Epithelial cell of esophagus (primary cell): ENCODE data around the gene PRPF39.
A peak's percentile ranks its signal among the peaks of the same experiment; 100 is the strongest.
"Not testable (repeated sequence)": the region's sequence is repeated elsewhere in the genome, so short reads cannot be mapped to it uniquely, and the experiment has no call there.

Experiments used
- DNase-seq: peaks from one replicate; pipeline ENCODE4 v3.0.0; 2010; ENCODE audit warnings: low read depth
- H3K4me3 ChIP-seq: 2 replicates; pipeline ENCODE4 v1.5.1; 2011; ENCODE audit warnings: mild to moderate bottlenecking, low read length, control low read depth
- TF ChIP-seq, protein P1 (sequence below): IDR thresholded peaks from 2 replicates; pipeline ENCODE4 v1.5.1; 2011; ENCODE audit warnings: low read depth, mild to moderate bottlenecking, low read length, control low read depth, inconsistent platforms; ENCODE audit not compliant: insufficient read depth; ENCODE audit errors: missing control alignments

Gene PRPF39

DNA sequence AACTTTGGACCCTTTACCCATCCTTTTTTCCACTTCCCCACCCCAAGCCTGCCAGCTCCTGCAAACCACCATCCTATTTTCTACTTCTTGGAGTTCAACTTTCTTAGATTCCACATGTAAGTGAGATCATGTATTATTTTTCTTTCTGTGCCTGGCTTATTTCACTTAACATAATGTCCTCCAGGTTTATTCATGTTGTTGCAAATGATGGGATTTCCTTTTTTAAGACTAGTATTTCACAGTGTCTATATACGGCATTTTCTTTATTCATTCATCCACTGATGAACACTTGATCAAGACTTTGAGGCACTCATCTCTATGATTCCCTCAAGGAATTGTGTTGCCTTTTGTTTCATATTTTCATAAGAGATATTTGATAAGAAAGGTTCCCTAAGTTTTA is 5.6 kb upstream of the PRPF39 start:
- TF ChIP-seq, protein P1, sequence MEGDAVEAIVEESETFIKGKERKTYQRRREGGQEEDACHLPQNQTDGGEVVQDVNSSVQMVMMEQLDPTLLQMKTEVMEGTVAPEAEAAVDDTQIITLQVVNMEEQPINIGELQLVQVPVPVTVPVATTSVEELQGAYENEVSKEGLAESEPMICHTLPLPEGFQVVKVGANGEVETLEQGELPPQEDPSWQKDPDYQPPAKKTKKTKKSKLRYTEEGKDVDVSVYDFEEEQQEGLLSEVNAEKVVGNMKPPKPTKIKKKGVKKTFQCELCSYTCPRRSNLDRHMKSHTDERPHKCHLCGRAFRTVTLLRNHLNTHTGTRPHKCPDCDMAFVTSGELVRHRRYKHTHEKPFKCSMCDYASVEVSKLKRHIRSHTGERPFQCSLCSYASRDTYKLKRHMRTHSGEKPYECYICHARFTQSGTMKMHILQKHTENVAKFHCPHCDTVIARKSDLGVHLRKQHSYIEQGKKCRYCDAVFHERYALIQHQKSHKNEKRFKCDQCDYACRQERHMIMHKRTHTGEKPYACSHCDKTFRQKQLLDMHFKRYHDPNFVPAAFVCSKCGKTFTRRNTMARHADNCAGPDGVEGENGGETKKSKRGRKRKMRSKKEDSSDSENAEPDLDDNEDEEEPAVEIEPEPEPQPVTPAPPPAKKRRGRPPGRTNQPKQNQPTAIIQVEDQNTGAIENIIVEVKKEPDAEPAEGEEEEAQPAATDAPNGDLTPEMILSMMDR, result no peak
- H3K4me3 ChIP-seq, result no peak overlapping the region
- DNase-seq, result no peak

DNA sequence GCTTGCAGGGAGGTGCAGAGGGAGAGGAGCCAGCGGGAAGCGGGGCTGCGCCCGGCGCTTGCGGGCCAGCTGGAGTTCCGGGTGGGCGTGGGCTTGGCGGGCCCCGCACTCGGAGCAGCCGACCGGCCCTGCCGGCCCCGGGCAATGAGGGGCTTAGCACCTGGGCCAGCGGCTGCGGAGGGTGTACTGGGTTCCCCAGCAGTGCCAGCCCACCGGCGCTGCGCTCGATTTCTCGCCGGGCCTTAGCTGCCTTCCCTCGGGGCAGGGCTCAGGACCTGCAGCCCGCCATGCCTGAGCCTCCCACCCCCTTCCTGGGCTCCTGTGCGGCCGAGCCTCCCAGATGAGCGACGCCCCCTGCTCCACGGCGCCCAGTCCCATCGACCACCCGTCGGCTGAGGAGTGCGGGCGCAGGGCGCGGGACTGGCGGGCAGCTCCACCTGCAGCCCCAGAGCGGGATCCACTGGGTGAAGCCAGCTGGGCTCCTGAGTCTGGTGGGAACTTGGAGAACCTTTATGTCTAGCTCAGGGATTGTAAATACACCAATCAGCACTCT is 3.4 kb upstream of the PRPF39 start:
- not testable (repeated sequence) for DNase-seq

DNA sequence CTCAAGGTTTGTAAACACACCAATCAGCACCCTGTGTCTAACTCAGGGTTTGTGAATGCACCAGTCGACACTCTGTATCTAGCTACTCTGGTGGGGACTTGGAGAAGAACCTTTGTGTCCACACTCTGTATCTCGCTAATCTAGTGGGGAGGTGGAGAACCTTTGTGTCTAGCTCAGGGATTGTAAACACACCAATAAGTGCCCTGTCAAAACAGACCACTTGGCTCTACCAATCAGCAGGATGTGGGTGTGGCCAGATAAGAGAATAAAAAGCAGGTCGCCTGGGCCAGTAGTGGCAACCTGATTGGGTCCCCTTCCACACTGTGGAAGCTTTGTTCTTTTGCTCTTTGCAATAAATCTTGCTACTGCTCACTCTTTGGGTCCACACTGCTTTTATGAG is 2.8 kb upstream of the PRPF39 start:
- not testable (repeated sequence) for DNase-seq, H3K4me3 ChIP-seq

More for the DNA sequence above, 3.4 kb upstream of the PRPF39 start:
- H3K4me3 ChIP-seq, result not testable (repeated sequence)

DNA sequence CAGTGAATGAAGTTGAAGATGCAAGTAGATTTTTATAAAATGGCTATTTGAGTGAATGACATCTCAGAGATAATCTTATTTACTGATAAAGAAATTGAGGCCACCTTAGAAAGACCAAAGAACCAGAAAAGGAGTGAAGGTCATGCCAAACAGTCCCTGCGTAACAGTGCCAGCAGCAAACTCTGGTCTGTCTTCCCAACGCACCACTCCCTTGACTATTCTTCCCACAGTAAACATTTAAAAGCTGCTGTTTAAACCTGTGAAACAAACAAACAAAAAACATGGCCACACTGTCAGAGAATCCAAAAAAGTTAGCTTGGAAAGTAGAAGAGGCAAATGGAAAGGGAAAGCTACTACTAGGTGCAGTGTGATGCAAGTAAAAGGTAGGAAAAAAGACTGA is 1.5 kb upstream of the PRPF39 start:
- no peak for DNase-seq
- no peak overlapping the region for H3K4me3 ChIP-seq
- TF ChIP-seq, protein P1, result no peak

DNA sequence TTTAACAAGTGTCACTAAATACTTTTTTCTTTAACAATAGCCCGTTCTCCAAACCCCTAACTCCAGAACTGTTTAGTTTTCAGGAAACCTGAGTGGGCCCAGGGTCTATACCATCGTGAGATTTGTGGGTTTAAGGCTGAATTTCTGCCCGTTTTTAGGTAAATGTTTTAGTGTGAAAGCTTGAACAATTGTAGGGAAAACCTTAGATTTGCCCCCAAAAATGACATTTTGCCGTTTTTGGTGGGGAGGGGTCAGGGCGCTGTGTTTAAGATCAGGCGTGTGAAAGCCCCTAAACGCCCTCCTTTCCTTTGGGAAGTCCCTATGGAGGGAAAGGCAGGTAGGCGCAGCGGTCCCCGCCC is 320 bp upstream of the PRPF39 start:
- TF ChIP-seq, protein P1, result no peak
- peak overlapping the region; percentile 91 for H3K4me3 ChIP-seq
- no peak for DNase-seq

DNA sequence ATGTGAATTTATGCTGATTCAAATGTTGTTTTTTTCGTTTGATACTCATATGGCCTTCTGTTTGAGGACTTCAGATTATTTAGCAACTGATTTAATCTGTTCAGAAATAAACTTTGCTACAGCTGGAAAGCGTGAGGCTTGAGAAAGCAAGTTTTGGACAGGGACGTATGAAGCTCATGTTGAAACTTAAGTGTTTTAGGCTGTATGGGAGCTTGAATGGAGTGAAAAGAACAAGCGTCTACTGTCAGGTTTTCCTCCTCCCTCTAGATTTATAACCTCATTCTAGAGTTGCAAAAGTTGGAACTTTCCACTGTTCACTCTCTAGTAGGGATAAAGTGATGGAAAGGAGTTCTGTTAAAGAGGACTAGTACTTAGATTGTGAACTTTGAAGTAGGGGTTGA is 1.0 kb downstream of the PRPF39 start:
- H3K4me3 ChIP-seq, result peak overlapping the region; percentile 91
- peak; percentile 15 for DNase-seq
- TF ChIP-seq, protein P1, result no peak

DNA sequence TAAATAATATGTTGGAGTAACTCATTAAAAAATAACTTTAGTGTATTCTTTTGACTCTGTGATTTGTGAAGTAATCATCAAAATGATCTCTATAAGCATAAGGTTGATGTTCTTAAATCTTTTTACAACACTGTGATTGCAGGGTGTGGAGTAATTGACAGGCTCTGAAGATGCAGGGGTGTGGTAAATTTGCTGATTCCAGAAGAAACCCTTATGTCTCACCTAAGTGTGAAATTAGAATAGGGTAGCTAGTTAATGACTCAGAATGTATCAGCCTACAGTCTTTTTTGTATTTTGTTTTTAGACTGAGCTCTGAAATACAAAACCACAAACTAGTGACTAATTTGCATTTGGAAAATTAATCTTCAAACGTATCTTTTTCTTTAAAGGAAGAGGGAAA is 5.9 kb downstream of the PRPF39 start:
- TF ChIP-seq, protein P1, result no peak
- DNase-seq, result peak; percentile 87
- H3K4me3 ChIP-seq, result no peak overlapping the region

DNA sequence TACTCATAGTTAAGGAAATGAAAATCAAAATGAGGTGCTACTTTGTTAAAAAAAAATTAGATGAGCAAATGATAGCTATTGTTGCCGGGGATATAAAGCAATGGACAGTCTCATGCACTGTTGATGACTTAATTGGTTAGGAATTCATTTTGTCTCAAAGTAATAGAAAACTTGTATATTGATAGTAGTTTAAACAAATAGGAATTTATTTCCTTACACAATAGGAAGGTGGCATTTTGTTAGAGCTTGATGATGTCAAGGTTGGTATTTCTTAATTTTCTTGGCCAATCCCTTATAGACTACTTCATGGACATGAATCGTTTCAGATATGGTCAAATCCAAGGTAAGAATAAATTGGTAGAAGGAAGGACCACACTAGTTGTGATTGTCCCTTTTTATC is 7.8 kb downstream of the PRPF39 start:
- H3K4me3 ChIP-seq, result no peak overlapping the region
- DNase-seq, result peak; percentile 66
- TF ChIP-seq, protein P1, result no peak
